Endothelial cell of umbilical vein (primary cell): ENCODE data around the gene DLD. TPM values are rescaled to one million over a fixed set of nuclear protein-coding genes. Genes with fewer than 3 reads are reported as not detected.

ENCODE experiments used
- Bru-seq: library from RNA; stranded (reverse); fragments of 400-500 nt; gene quantifications from one replicate; lab custom pipeline; 2021; lab: Mats Ljungman, UMichigan
- BruChase-seq, 2 experiments: library from RNA; stranded (reverse); fragments of 400-500 nt; gene quantifications; one replicate each; lab custom pipeline; 2021; lab: Mats Ljungman, UMichigan
- BruUV-seq: library from RNA; stranded (reverse); fragments of 400-500 nt; replicated peaks from 2 replicates; lab custom pipeline; 2021; lab: Mats Ljungman, UMichigan
- CTCF ChIA-PET: fragments of 300-600, 350-600 bp; sonication (Branson Sonifier 250); formaldehyde crosslinking; loops from one replicate; lab custom pipeline; 2021; ENCODE audit warnings: antibody characterized with exemption, inconsistent platforms; lab: Charles Lee
- POLR2A ChIA-PET: fragments of 300-600, 350-600 bp; sonication (Branson Sonifier 250); formaldehyde crosslinking; loops from one replicate; lab custom pipeline; 2021; ENCODE audit warnings: antibody characterized with exemption, inconsistent platforms; lab: Charles Lee
- DNase-seq: peaks from one replicate; pipeline ENCODE4 v3.0.0-alpha.2; 2011; ENCODE audit warnings: low read depth, low spot score
- FAIRE-seq: peaks from 2 replicates; lab custom pipeline; 2011; peaks lifted over from hg19 to GRCh38; lab: Jason Lieb, UNC
- H2AFZ ChIP-seq: 2 replicates; pipeline ENCODE4 v1.6.0; 2012; ENCODE audit warnings: low read depth, low read length, control low read depth, inconsistent platforms
- H3K27ac ChIP-seq: 2 replicates; pipeline ENCODE4 v1.5.1; 2011; ENCODE audit warnings: low read depth, mild to moderate bottlenecking, control low read depth, low read length, moderate library complexity; ENCODE audit not compliant: insufficient read depth
- H3K27me3 ChIP-seq, 2 experiments: 2 replicates each; pipeline versions ENCODE4 v1.6.0 to v1.6.1; 2011; ENCODE audit warnings: low read length in 2 of 2, mixed read lengths in 1 of 2; ENCODE audit not compliant: control insufficient read depth in 2 of 2, insufficient read depth in 2 of 2
- H3K36me3 ChIP-seq, 2 experiments: 2 replicates in 1 of 2; 3 replicates in 1 of 2; pipeline ENCODE4 v1.5.1; 2011; ENCODE audit warnings: low read length in 2 of 2, mild to moderate bottlenecking in 1 of 2, moderate library complexity in 1 of 2; ENCODE audit not compliant: control insufficient read depth in 2 of 2, insufficient read depth in 2 of 2; ENCODE audit errors: extremely low read depth in 1 of 2
- H3K4me1 ChIP-seq: 3 replicates; pipeline ENCODE4 v1.5.1; 2011; ENCODE audit warnings: mild to moderate bottlenecking, low read length; ENCODE audit not compliant: control insufficient read depth, insufficient read depth; ENCODE audit errors: extremely low read depth
- H3K4me2 ChIP-seq: 2 replicates; pipeline ENCODE4 v1.6.1; 2011; ENCODE audit warnings: low read length, control low read depth, mixed read lengths; ENCODE audit not compliant: insufficient read depth
- H3K4me3 ChIP-seq, 3 experiments: fragments of 200-600 bp in 1 of 3; sonication (generic), shearing (Covaris generic) in 1 of 3; replicated peaks in 1 of 3; 2 replicates each; pipeline ENCODE4 v1.5.1; 2011 to 2016; ENCODE audit warnings: control low read depth in 3 of 3, low read length in 3 of 3, mild to moderate bottlenecking in 2 of 3, inconsistent platforms in 1 of 3, low read depth in 1 of 3, moderate library complexity in 1 of 3; ENCODE audit not compliant: insufficient read depth in 1 of 3
- H3K79me2 ChIP-seq: 2 replicates; pipeline ENCODE4 v1.6.0; 2012; ENCODE audit warnings: low read length, inconsistent platforms; ENCODE audit not compliant: control insufficient read depth, insufficient read depth
- H3K9ac ChIP-seq: replicated peaks from 2 replicates; pipeline ENCODE3; 2011; ENCODE audit warnings: low read length, control low read depth; ENCODE audit not compliant: insufficient read depth; ENCODE audit errors: extremely low read depth
- H3K9me1 ChIP-seq: replicated peaks from 3 replicates; pipeline ENCODE4 v1.6.0; 2011; ENCODE audit warnings: mild to moderate bottlenecking, low read length; ENCODE audit not compliant: control insufficient read depth, insufficient read depth; ENCODE audit errors: extremely low read depth
- H3K9me3 ChIP-seq: replicated peaks from 2 replicates; pipeline ENCODE4 v1.5.1; 2012; ENCODE audit warnings: low read length, inconsistent platforms; ENCODE audit not compliant: control insufficient read depth, insufficient read depth
- H4K20me1 ChIP-seq: replicated peaks from 2 replicates; pipeline ENCODE3; 2011; ENCODE audit warnings: mild to moderate bottlenecking, low read length; ENCODE audit not compliant: control insufficient read depth, insufficient read depth; ENCODE audit errors: extremely low read depth
- CTCF ChIP-seq, 2 donors: IDR thresholded peaks; 1 replicate in 1 of 2; 2 replicates in 1 of 2; pipeline ENCODE4 v1.5.1; 2011; ENCODE audit warnings: low read length in 2 of 2, mild to moderate bottlenecking in 2 of 2, moderate library complexity in 2 of 2, control low read depth in 1 of 2, inconsistent platforms in 1 of 2, low read depth in 1 of 2; ENCODE audit not compliant: insufficient read depth in 1 of 2; ENCODE audit errors: extremely low read depth in 1 of 2
- MAX ChIP-seq: IDR thresholded peaks from 2 replicates; pipeline ENCODE4 v1.6.1; 2011; ENCODE audit not compliant: insufficient read depth, insufficient read length
- POLR2A ChIP-seq: IDR thresholded peaks from 2 replicates; pipeline ENCODE4 v1.6.1; 2012; ENCODE audit warnings: low read depth, mild to moderate bottlenecking, control low read depth, low read length
- POLR2AphosphoS5 ChIP-seq: IDR thresholded peaks from 2 replicates; pipeline ENCODE4 v1.6.1; 2012; ENCODE audit warnings: low read depth, mild to moderate bottlenecking, control low read depth, low read length, moderate library complexity; ENCODE audit not compliant: insufficient read depth
- dilution Hi-C: fragments of 300-500 bp; cut with MboI; formaldehyde crosslinking; loops from one replicate; pipeline ENCODE4 v1.15.0; 2019; ENCODE audit warnings: low sequenced_read_pairs; ENCODE audit not compliant: extremely low pct_ligation_motif_present
- intact Hi-C: fragments of 100-400 bp; cut with micrococcal nuclease; formaldehyde crosslinking; loops from one replicate; pipeline ENCODE4 v1.10.0; 2022
- long read RNA-seq: library from polyadenylated mRNA; stranded (forward); transcript quantifications from one replicate; pipeline ENCODE4 v2.0.0, GENCODE V29; 2021
- polyA minus RNA-seq, 3 experiments: library from RNA; depleted of rRNA, polyadenylated mRNA; stranded (reverse); fragments of >200 nt; gene quantifications; 1 replicate in 1 of 3; 2 replicates in 2 of 3; pipeline ENCODE4 v1.2.3, GENCODE V29; 2011
- polyA plus RNA-seq, 4 experiments: library from polyadenylated mRNA; depleted of rRNA in 3 of 4; stranded (reverse) in 3 of 4; unstranded in 1 of 4; fragments of >200 nt; gene quantifications; 2 replicates each; pipeline versions ENCODE4 v1.2.1 to v1.2.3, GENCODE V29; 2011 to 2012; ENCODE audit warnings: missing spikeins in 1 of 4
- total RNA-seq: library from RNA; stranded (reverse); gene quantifications from 2 replicates; pipeline ENCODE4 v1.2.3, GENCODE V29; 2021

Gene DLD, protein sequence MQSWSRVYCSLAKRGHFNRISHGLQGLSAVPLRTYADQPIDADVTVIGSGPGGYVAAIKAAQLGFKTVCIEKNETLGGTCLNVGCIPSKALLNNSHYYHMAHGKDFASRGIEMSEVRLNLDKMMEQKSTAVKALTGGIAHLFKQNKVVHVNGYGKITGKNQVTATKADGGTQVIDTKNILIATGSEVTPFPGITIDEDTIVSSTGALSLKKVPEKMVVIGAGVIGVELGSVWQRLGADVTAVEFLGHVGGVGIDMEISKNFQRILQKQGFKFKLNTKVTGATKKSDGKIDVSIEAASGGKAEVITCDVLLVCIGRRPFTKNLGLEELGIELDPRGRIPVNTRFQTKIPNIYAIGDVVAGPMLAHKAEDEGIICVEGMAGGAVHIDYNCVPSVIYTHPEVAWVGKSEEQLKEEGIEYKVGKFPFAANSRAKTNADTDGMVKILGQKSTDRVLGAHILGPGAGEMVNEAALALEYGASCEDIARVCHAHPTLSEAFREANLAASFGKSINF
- total RNA-seq (61.7 and 77.4 TPM in 2 replicates), polyA plus RNA-seq (72.0 and 95.0 TPM in 2 replicates), polyA minus RNA-seq (68.4 and 81.1 TPM in 2 replicates), Bru-seq, nascent RNA (percentile 90 among the genes with signal in this experiment), BruChase-seq, experiment 1, labeled RNA remaining after a 6-hour chase (percentile 91 among the genes with signal in this experiment), BruChase-seq, experiment 2, labeled RNA remaining after a 2-hour chase (percentile 84 among the genes with signal in this experiment)
- 79.7 and 92.1 TPM in 2 replicates for polyA plus RNA-seq (2011; cell fraction: cytosol; rRNA removed)
- 100 and 125 TPM in 2 replicates for polyA plus RNA-seq (2011; cell fraction: nucleus; rRNA removed)
- polyA plus RNA-seq (2012) = 96.5 and 122 TPM in 2 replicates
- 39.4 TPM for polyA minus RNA-seq (2011; cell fraction: cytosol; rRNA and poly(A)+ RNA removed)
- polyA minus RNA-seq (2011; cell fraction: nucleus; rRNA and poly(A)+ RNA removed) = 35.9 and 48.0 TPM in 2 replicates
- long read RNA-seq, transcript DLD-201 (14 exons, 3,755 nt) = major isoform, 205 of 418 reads
- long read RNA-seq, partial matches to known transcripts = 200 of 418 reads
- long read RNA-seq, other reads (novel, unspliced or antisense) = 11 of 418 reads

GRCh38 chr7:107890962-107891635 lies at the start of gene DLD:
Gene DLD, plus strand, starts transcription at chr7:107891183. Its CDS starts 68 bp downstream, at chr7:107891251.
- Histone ChIP-seq H3K36me3 (peaks cover 0 to 2% of the 10 kb centered on the region in 2 experiments), H2AFZ (peak within 1 kb of the TSS; percentile 75), H3K4me1 (peaks cover 24% of the 10 kb centered on the region), H3K9ac (peak within 1 kb of the TSS; percentile 76), H3K9me1 (no peaks in the 10 kb centered on the region), H3K4me2 (peak within 1 kb of the TSS; percentile 95), H3K4me3 (peak within 1 kb of the TSS; percentile 59 to 85 (median 62)), H3K79me2 (peaks cover 35% of the 10 kb centered on the region), H4K20me1 (no peaks in the 10 kb centered on the region), H3K9me3 (no peaks in the 10 kb centered on the region), H3K27ac (peak within 1 kb of the TSS; percentile 65), H3K27me3 (peaks cover 2 to 8% of the 10 kb centered on the region in 2 experiments)
- FAIRE-seq (peak; percentile 93), DNase-seq (peak; percentile 93)
- no TSS peak for BruUV-seq
- ChIA-PET CTCF (interaction anchor here (0.6 to 3.8 kb wide), 4 partner anchors 9 to 147 kb away, joined by 3 to 19 read pairs (median 5); partner anchors contain the start of gene CBLL1), POLR2A (no interaction called here)
- intact Hi-C loops (no loop called here), dilution Hi-C loops (no loop called here)
- TF ChIP-seq CTCF (IDR thresholded peaks at IDR 0.05; ENCODE audit: extremely low read depth in 1 of 2, insufficient read depth in 1 of 2, low read depth in 1 of 2, low read length in 2 of 2) (no peak), POLR2AphosphoS5 (peak; percentile 65), MAX (peak; percentile 65), POLR2A (peak; percentile 77)
